Colonic mucosa (tissue), 4 donors: ENCODE measurements around the gene RAD51B. TPM values are rescaled to one million over a fixed set of nuclear protein-coding genes. Genes with fewer than 3 reads are reported as not detected.

Source experiments
- DNase-seq: peaks from one replicate; pipeline ENCODE4 v3.0.0-alpha.2; 2020
- H3K27ac ChIP-seq: fragments of 200-600 bp; one replicate; pipeline ENCODE4 v1.8.0; 2021
- H3K27me3 ChIP-seq: fragments of 200-600 bp; one replicate; pipeline ENCODE4 v1.8.0; 2021
- H3K36me3 ChIP-seq: fragments of 200-600 bp; one replicate; pipeline ENCODE4 v1.8.0; 2021
- H3K4me1 ChIP-seq: fragments of 200-600 bp; one replicate; pipeline ENCODE4 v1.8.0; 2021; ENCODE audit warnings: mild to moderate bottlenecking
- H3K4me3 ChIP-seq: fragments of 200-600 bp; one replicate; pipeline ENCODE4 v1.8.0; 2021
- H3K9ac ChIP-seq, 2 donors: one replicate each; pipeline ENCODE4 v1.7.0; 2013; ENCODE audit warnings: control low read depth in 2 of 2, low read depth in 2 of 2, low read length in 2 of 2
- H3K9me3 ChIP-seq: fragments of 200-600 bp; one replicate; pipeline ENCODE4 v1.8.0; 2021
- intact Hi-C: fragments of 100-400 bp; cut with DNase I; formaldehyde crosslinking; loops from one replicate; pipeline ENCODE4 v1.14.1; 2022
- total RNA-seq, 2 donors: library from RNA; stranded (reverse); fragmentation: NEBNext Ultra II Directional in 1 of 2; extraction: Animal tissue kit (Norgen Biotek cat#: 25700) in 1 of 2; gene quantifications; one replicate each; pipeline ENCODE4 v1.2.1, GENCODE V29; 2021
- TF ChIP-seq, protein P1 (sequence below): fragments of 200-600 bp; IDR thresholded peaks from one replicate; pipeline ENCODE4 v1.8.0; 2022; ENCODE audit warnings: antibody characterized with exemption, mild to moderate bottlenecking
- donor health status: healthy.
- donor health status: DM: no; HTN: no; CAD: no.
- donor health status: DM: no; HTN: no; CAD: no.

The RAD51B gene
- total RNA-seq, 2 donors from 2014 or later = 12.7 to 22.0 TPM

- Histone ChIP-seq H3K4me1 (no peaks in the 10 kb centered on the region), H3K4me3 (no peak overlapping the region), H3K9ac (no peak overlapping the region), H3K27me3 (no peaks in the 10 kb centered on the region), H3K27ac (no peak overlapping the region), H3K9me3 (no peaks in the 10 kb centered on the region), H3K36me3 (no peaks in the 10 kb centered on the region)
- TF ChIP-seq, protein P1, sequence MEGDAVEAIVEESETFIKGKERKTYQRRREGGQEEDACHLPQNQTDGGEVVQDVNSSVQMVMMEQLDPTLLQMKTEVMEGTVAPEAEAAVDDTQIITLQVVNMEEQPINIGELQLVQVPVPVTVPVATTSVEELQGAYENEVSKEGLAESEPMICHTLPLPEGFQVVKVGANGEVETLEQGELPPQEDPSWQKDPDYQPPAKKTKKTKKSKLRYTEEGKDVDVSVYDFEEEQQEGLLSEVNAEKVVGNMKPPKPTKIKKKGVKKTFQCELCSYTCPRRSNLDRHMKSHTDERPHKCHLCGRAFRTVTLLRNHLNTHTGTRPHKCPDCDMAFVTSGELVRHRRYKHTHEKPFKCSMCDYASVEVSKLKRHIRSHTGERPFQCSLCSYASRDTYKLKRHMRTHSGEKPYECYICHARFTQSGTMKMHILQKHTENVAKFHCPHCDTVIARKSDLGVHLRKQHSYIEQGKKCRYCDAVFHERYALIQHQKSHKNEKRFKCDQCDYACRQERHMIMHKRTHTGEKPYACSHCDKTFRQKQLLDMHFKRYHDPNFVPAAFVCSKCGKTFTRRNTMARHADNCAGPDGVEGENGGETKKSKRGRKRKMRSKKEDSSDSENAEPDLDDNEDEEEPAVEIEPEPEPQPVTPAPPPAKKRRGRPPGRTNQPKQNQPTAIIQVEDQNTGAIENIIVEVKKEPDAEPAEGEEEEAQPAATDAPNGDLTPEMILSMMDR = no peak
- DNase-seq = no peak
- intact Hi-C loops = no loop called here
Observed at GRCh38 chr14:68513137-68513536, 693.6 kb downstream of the RAD51B start.

GRCh38 chr14:68513838-68514607, 694.4 kb downstream of the RAD51B start:
- intact Hi-C loops = no loop called here
- Histone ChIP-seq H3K4me3 (no peak overlapping the region), H3K36me3 (no peaks in the 10 kb centered on the region), H3K27ac (no peak overlapping the region), H3K9ac (no peak overlapping the region), H3K4me1 (peaks cover 4% of the 10 kb centered on the region), H3K27me3 (no peaks in the 10 kb centered on the region), H3K9me3 (no peaks in the 10 kb centered on the region)
- TF ChIP-seq, protein P1 = no peak
- DNase-seq = no peak

- intact Hi-C loops = no loop called here
Observed at GRCh38 chr14:68514608-68515194, 695.1 kb downstream of the RAD51B start.

GRCh38 chr14:68516342-68516741, 696.8 kb downstream of the RAD51B start:
- Histone ChIP-seq H3K9me3 (no peaks in the 10 kb centered on the region), H3K4me1 (peaks cover 4% of the 10 kb centered on the region), H3K36me3 (no peaks in the 10 kb centered on the region), H3K27me3 (no peaks in the 10 kb centered on the region), H3K4me3 (no peak overlapping the region), H3K9ac (no peak overlapping the region), H3K27ac (no peak overlapping the region)
- intact Hi-C loops = no loop called here
- TF ChIP-seq, protein P1 = no peak
- DNase-seq = no peak

More at GRCh38 chr14:68514608-68515194, 695.1 kb downstream of the RAD51B start:
- H3K27ac ChIP-seq = no peak overlapping the region
- no peaks in the 10 kb centered on the region for H3K27me3 ChIP-seq
- TF ChIP-seq, protein P1 = no peak
- peaks cover 4% of the 10 kb centered on the region for H3K4me1 ChIP-seq
- H3K36me3 ChIP-seq = no peaks in the 10 kb centered on the region
- H3K4me3 ChIP-seq = no peak overlapping the region
- H3K9me3 ChIP-seq = no peaks in the 10 kb centered on the region
- DNase-seq = no peak
- H3K9ac ChIP-seq = no peak overlapping the region

- TF ChIP-seq, protein P1 = no peak
- Histone ChIP-seq H3K27me3 (no peaks in the 10 kb centered on the region), H3K9ac (no peak overlapping the region), H3K4me3 (no peak overlapping the region), H3K27ac (no peak overlapping the region), H3K36me3 (no peaks in the 10 kb centered on the region), H3K4me1 (peaks cover 4% of the 10 kb centered on the region), H3K9me3 (no peaks in the 10 kb centered on the region)
- no peak for DNase-seq
- intact Hi-C loops = no loop called here
Observed at GRCh38 chr14:68518166-68518565, 698.6 kb downstream of the RAD51B start.
